OCI-LY1 (cell line): Measurements from ENCODE around the gene AGXT2.

Experiments
- H2AFZ ChIP-seq: fragments of 200-600 bp; sonication (generic), shearing (Covaris generic); 2 replicates; pipeline ENCODE4 v1.6.0; 2014; ENCODE audit warnings: antibody characterized with exemption, mild to moderate bottlenecking, low read length
- H3F3A ChIP-seq: fragments of 200-600 bp; sonication (generic), shearing (Covaris generic); 2 replicates; pipeline ENCODE4 v1.6.0; 2014; ENCODE audit warnings: mild to moderate bottlenecking, antibody characterized with exemption, low read length, moderate library complexity; ENCODE audit not compliant: insufficient read depth
- H3K27ac ChIP-seq: fragments of 200-600 bp; sonication (generic); 2 replicates; pipeline ENCODE4 v1.5.1; 2014; ENCODE audit warnings: low read length, mixed run types, mild to moderate bottlenecking, low read depth; ENCODE audit not compliant: poor library complexity, severe bottlenecking
- H3K27me3 ChIP-seq: fragments of 200-600 bp; sonication (generic); 2 replicates; pipeline ENCODE4 v1.6.0; 2014; ENCODE audit warnings: antibody characterized with exemption, mild to moderate bottlenecking, low read length, moderate library complexity; ENCODE audit not compliant: insufficient read depth
- H3K36me3 ChIP-seq: fragments of 200-600 bp; sonication (generic); 2 replicates; pipeline ENCODE4 v1.6.1; 2014; ENCODE audit warnings: mild to moderate bottlenecking, antibody characterized with exemption, low read length, moderate library complexity, mixed read lengths; ENCODE audit not compliant: insufficient read depth
- H3K4me1 ChIP-seq: fragments of 200-600 bp; sonication (generic); 2 replicates; pipeline ENCODE4 v1.5.1; 2014; ENCODE audit warnings: mild to moderate bottlenecking, low read length, moderate library complexity; ENCODE audit not compliant: insufficient read depth, severe bottlenecking
- H3K4me2 ChIP-seq: fragments of 200-600 bp; sonication (generic), shearing (Covaris generic); 2 replicates; pipeline ENCODE4 v1.6.1; 2014; ENCODE audit warnings: low read length
- H3K4me3 ChIP-seq: fragments of 200-600 bp; sonication (generic); 2 replicates; pipeline ENCODE4 v1.5.1; 2014; ENCODE audit warnings: low read length, low read depth, mild to moderate bottlenecking, mixed read lengths; ENCODE audit not compliant: poor library complexity, severe bottlenecking
- H3K79me2 ChIP-seq: fragments of 200-600 bp; shearing (Covaris generic); 2 replicates; pipeline ENCODE4 v1.6.1; 2016; ENCODE audit warnings: mixed run types, low read length, mixed read lengths; ENCODE audit not compliant: insufficient read depth
- H3K9ac ChIP-seq: fragments of 200-600 bp; sonication (generic), shearing (Covaris generic); 2 replicates; pipeline ENCODE4 v1.6.1; 2014; ENCODE audit warnings: mild to moderate bottlenecking, low read length, mixed read lengths
- H3K9me2 ChIP-seq: fragments of 200-600 bp; sonication (generic), shearing (Covaris generic); 2 replicates; pipeline ENCODE4 v1.6.1; 2014; ENCODE audit warnings: low read depth, mild to moderate bottlenecking, low read length, mixed read lengths
- H3K9me3 ChIP-seq: fragments of 200-600 bp; shearing (Covaris generic); 2 replicates; pipeline ENCODE4 v1.6.1; 2014; ENCODE audit warnings: low read length, mixed read lengths
- H4K20me1 ChIP-seq: fragments of 200-600 bp; sonication (generic), shearing (Covaris generic); 2 replicates; pipeline ENCODE4 v1.6.0; 2016; ENCODE audit warnings: mild to moderate bottlenecking, low read length; ENCODE audit not compliant: insufficient read depth
- EZH2 ChIP-seq: fragments of 200-600 bp; sonication (generic), shearing (Covaris generic); IDR thresholded peaks from 2 replicates; pipeline ENCODE4 v1.8.0; 2017; ENCODE audit warnings: borderline replicate concordance, mixed run types, mild to moderate bottlenecking, antibody characterized with exemption, low read length, moderate library complexity, mixed read lengths
- TF ChIP-seq, protein P1 (sequence below): fragments of 200-600 bp; sonication (generic), shearing (Covaris generic); IDR thresholded peaks from 2 replicates; pipeline ENCODE4 v1.5.1; 2017; ENCODE audit warnings: mild to moderate bottlenecking, antibody characterized with exemption, low read length, moderate library complexity, mixed read lengths

Gene AGXT2

GRCh38 chr5:34957321-34957720 is 90.4 kb downstream of the AGXT2 start:
- H3K27ac ChIP-seq: no peak overlapping the region
- no peaks in the 10 kb centered on the region for H3K9me3 ChIP-seq
- no peak overlapping the region for H2AFZ ChIP-seq
- H4K20me1 ChIP-seq: no peaks in the 10 kb centered on the region
- no peak overlapping the region for H3K4me2 ChIP-seq
- H3K9me2 ChIP-seq: no peaks in the 10 kb centered on the region
- no peaks in the 10 kb centered on the region for H3K27me3 ChIP-seq
- no peaks in the 10 kb centered on the region for H3F3A ChIP-seq
- peaks cover 28% of the 10 kb centered on the region; the same call in 1 of the 2 replicates for H3K36me3 ChIP-seq
- no peak overlapping the region for H3K4me3 ChIP-seq
- no peaks in the 10 kb centered on the region for H3K4me1 ChIP-seq
- no peak overlapping the region for H3K9ac ChIP-seq
- TF ChIP-seq EZH2: no peak
- TF ChIP-seq, protein P1, sequence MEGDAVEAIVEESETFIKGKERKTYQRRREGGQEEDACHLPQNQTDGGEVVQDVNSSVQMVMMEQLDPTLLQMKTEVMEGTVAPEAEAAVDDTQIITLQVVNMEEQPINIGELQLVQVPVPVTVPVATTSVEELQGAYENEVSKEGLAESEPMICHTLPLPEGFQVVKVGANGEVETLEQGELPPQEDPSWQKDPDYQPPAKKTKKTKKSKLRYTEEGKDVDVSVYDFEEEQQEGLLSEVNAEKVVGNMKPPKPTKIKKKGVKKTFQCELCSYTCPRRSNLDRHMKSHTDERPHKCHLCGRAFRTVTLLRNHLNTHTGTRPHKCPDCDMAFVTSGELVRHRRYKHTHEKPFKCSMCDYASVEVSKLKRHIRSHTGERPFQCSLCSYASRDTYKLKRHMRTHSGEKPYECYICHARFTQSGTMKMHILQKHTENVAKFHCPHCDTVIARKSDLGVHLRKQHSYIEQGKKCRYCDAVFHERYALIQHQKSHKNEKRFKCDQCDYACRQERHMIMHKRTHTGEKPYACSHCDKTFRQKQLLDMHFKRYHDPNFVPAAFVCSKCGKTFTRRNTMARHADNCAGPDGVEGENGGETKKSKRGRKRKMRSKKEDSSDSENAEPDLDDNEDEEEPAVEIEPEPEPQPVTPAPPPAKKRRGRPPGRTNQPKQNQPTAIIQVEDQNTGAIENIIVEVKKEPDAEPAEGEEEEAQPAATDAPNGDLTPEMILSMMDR: no peak
- H3K79me2 ChIP-seq: no peaks in the 10 kb centered on the region
